IPS DF 19.7 (cell line): Measurements from ENCODE around the gene THOC7.

Experiments
- DNase-seq: peaks from one replicate; pipeline ENCODE4 v3.0.0-alpha.2; 2013; ENCODE audit warnings: low read depth, low spot score

Gene THOC7

GRCh38 chr3:63845215-63845614, 18.4 kb downstream of the THOC7 start:
- DNase-seq: no peak

DNA sequence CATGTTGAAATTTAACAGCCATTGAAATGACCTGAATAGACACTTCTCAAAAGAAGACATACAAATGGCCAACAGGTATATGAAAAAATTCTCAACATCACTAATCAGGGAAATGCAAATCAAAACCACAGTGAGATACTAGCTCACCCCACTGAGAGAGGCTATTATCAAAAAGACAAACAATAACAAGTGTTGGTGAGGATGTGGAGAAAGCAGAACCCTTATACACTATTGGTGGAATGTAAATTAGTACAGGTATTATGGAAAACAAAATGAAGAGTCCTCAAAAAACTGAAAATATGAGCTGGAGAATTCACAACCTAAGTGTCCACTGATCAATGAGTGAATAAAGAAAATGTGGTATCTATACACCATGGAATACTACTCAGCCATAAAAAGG, 21.5 kb downstream of the THOC7 start:
- DNase-seq: no peak

DNA sequence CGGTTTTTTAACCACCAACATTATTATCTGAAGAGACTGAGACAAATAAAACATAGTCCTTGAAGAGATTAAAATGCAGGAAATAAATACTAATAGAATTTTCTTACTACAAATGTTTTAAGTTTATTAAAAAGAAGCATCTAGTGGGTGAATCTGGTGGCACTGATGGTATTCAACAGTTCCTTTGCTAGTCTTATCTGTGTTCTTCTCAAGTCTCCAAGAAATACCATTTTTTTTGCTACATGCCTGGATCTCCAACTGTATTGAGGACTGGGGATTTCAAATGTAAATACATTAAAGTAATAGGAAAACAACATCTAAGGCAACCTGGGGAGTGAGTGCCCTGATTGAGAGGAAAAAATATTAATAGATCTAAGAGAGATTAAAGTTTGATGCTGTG, 21.9 kb downstream of the THOC7 start:
- DNase-seq: no peak

- no peak for DNase-seq
Observed at GRCh38 chr3:63832395-63832794, 31.2 kb downstream of the THOC7 start.

DNA sequence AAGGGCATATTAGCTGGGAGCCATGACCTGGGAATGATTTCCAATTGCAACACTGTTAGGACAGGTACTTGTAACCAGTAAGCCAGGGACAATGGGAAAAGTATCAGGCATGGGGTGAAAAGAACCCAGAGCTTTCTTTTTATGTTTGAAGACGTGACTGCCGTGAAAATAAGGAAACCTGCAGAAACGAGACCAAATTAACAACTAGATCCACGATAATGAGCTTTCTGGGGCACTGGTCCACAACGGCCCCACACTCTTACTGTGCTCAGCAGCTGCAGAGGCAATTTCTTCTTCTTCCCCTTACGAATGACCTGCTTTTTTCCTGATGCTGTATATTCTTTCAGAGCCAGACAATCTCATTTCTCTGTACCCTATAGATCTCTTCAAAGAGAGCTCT, 33.1 kb downstream of the THOC7 start:
- DNase-seq: no peak

DNA sequence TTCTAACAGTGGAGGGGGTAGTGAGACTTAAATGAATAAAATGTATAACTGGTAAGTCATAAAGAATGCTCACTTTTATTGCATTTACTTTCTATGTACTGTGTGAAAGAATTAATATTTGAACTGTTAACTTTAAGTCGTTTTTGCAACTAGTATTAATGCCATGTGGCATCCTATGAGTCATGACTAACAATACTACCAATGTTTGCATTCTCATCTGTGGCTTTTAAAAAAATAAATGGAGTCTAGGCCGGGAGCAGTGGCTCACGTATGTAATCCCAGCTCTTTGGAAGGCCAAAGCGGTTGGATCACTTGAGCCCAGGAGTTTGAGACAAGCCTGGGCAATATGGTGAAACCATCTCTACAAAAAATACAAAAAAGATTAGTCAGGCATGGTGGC, 39.3 kb downstream of the THOC7 start:
- DNase-seq: no peak

DNA sequence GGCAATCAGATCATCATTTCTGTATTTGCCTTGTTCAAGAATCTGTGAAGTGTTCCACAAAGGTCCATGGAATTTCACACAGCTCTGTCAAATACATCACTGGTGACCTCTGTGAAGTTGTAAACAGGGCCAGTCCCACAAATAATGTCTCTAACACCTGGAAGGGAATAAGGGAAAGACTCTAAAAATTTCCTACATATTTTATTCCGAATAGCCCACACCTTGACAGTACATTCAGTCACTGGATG, 44.5 kb downstream of the THOC7 start, which contains the start of gene C3orf49:
C3orf49 (plus strand) TSS at position 149 of the 248 bp plus-strand sequence. CDS start 173 bp downstream, outside the sequence.
- no peak for DNase-seq

- no peak for DNase-seq
Observed at GRCh38 chr3:63818282-63819150, 45.1 kb downstream of the THOC7 start.

DNA sequence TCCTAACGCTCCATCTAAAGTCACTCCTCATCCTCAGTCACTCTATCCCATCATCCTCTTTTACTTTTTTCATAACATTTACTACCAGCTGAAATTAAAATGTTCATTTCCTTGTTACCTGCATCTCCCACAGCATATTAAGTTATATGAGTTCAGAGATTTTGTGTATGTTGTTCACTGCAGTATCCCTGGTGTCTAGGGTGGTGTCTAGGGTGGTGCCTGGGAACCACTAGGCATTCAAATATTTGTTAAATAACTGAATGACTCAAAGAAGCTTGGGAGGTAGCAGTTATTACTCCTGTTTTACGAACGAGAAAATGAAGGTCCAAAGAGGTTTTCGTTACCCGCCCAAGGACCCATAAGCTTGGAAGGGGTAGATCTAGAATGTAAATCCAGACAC, 46.4 kb downstream of the THOC7 start:
- no peak for DNase-seq

GRCh38 chr3:63814237-63814636, 49.4 kb downstream of the THOC7 start:
- DNase-seq: no peak

DNA sequence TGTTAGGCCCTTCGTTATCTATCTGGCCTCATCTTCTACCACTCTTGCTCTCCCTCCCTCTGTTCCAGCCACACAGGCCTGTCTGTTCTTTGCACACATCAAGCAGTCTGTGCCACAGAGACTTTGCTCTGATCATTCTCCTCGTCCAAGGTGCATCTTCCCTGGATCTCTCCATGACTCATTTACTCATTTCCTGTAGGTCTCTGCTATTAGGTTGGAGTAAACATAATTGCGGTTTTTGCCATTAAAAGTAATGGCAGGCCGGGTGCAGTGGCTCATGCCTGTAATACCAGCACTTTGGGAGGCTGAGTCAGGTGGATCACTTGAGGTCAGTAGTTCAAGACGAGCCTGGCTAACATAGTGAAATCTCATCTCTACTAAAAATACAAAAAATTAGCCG, 54.0 kb downstream of the THOC7 start:
- DNase-seq: no peak

DNA sequence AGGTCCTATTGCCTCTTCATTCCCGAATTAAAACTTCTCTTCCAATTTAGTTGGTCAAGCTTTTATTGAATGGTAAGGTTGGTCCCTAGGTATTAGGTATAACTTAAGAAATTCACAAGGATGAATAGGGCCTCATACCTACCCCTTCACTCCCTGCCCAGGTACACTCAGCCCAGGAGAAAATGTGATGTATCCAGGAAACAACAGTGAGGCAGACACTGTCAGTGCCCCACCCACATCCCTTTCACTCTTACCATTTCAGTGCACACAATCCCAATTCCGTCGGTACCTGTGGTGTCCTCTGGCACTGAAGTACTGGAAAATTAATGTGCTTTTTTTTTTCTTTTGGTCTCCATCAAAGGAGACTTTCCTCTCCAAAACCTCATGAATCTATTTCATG, 55.0 kb downstream of the THOC7 start:
- no peak for DNase-seq

GRCh38 chr3:63807961-63808565, 55.5 kb downstream of the THOC7 start:
- no peak for DNase-seq

GRCh38 chr3:63803911-63804310, 59.7 kb downstream of the THOC7 start:
- DNase-seq: no peak

DNA sequence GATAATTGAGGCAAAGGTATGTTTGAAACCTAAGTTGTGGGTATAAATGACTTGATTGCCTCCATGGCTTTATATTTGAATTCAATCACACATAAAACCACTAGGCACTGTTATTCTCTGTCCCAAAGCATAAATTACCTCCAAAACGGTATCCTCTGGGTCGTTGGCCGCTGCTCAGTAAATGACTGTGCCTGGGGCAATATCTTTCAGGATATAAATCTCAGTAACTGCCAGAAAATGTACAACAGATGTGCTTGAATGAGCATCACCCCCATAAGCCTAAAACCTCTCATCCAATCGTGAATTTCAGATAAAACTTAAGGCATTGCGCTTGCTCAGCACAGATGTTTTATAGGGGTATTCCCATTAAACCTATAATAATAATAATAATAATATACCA, 63.5 kb downstream of the THOC7 start:
- no peak for DNase-seq

DNA sequence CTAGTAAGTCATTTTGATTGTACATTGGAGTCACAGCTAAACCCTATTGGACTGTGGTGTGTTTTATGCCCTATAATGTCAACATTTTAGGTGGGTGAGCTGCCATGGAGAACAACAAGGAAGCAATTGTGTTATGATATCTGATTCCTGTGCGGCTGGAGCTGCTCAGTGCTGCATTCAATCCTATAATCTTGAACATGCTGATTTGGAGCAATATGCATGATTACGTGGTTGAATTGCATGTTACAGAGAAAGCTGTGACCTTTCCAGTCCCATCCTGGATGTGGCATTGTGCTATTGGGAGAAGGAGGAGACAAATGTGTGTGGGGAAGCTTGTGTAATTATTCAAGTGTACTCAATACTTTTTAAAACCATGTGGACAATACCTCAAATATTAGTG, 64.7 kb downstream of the THOC7 start:
- DNase-seq: no peak

DNA sequence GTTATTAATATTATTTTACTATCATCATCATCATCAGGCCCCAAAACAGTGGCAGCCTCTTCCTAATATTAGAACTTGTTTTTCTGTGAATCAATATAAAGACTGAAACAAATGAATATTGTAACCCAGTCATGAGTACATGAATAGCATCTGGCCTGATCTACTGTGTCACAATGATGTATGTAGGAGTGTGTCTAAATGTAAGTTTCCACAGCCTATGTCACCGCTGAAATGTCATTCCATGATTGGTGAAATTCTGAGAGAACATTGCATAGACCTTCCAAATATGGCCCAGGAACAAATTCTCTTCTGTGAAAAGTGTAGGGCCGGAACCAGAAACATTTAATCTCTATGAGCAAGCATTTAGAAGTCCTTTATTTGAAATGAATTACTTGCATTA, 65.1 kb downstream of the THOC7 start:
- no peak for DNase-seq

DNA sequence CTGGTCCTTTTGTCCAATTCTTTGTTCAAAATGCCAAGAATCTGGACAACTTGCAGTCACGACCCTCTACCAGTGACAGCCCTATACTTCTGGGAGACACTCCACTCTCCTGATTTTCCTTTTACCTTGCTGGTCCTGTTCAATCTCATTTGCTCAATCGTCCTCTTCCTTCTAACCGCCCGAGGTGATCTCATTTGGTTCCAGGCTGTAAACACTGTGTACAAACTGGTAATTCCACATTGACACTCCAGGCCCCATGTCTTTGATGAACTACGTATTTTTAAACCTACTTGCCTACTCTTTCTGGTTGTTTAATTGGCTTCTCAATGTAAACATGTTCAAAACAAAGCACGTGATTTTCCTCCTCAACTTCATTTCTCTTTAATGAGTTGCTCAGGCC, 68.2 kb downstream of the THOC7 start:
- DNase-seq: no peak

DNA sequence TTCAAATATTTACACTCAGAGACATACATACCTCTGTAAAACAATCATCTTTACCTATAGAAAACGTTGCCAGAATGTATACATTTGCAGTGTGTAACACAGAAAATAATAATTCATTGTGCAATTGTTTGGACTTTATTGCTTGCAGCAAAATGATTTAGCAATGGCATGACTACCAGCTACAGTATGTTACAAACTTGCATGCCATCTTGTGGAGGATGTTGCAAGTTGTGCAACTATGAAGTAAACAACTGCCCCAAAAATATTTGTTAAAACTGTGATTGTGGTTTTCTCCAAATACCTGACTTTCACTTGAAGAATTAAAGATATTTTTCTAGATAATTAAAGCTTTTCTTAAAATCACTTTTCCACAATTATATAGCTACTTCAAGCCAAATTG, 71.6 kb downstream of the THOC7 start:
- no peak for DNase-seq
